Large intestine (tissue), 3 donors: Measurements from ENCODE around the gene USP50. TPM values are rescaled to one million over a fixed set of nuclear protein-coding genes. Genes with fewer than 3 reads are reported as not detected.

ENCODE experiments used
- DNase-seq, 2 donors: peaks; one replicate each; pipeline versions ENCODE4 v3.0.0 to v3.0.0-alpha.2; 2013
- H3K27ac ChIP-seq: one replicate; pipeline ENCODE4 v1.5.1; 2013; ENCODE audit warnings: low read length
- H3K27me3 ChIP-seq: 2 replicates; pipeline ENCODE4 v1.6.1; 2013; ENCODE audit warnings: low read length; ENCODE audit not compliant: control insufficient read depth, insufficient read depth
- H3K36me3 ChIP-seq: 2 replicates; pipeline ENCODE4 v1.6.1; 2013; ENCODE audit warnings: low read length; ENCODE audit not compliant: control insufficient read depth, insufficient read depth
- H3K4me1 ChIP-seq: one replicate; pipeline ENCODE4 v1.6.1; 2013; ENCODE audit warnings: low read length; ENCODE audit not compliant: control insufficient read depth, insufficient read depth
- H3K4me3 ChIP-seq: one replicate; pipeline ENCODE4 v1.5.1; 2013; ENCODE audit warnings: low read length
- H3K9me3 ChIP-seq: one replicate; pipeline ENCODE4 v1.6.1; 2013; ENCODE audit warnings: mild to moderate bottlenecking, low read depth, low read length, moderate library complexity; ENCODE audit not compliant: control insufficient read depth
- WGBS: methylation state at CpG from one replicate; pipeline ENCODE4 v1.1.5; 2013; ENCODE audit warnings: low lambda C conversion rate; ENCODE audit not compliant: insufficient coverage; 5-methylcytosine and 5-hydroxymethylcytosine counted together
- polyA plus RNA-seq: library from polyadenylated mRNA; unstranded; fragments of 120-200 nt; gene quantifications from one replicate; pipeline ENCODE4 v1.2.1, GENCODE V29; 2013

USP50 gene
- polyA plus RNA-seq, 1 donor, result 0.13 TPM

DNA sequence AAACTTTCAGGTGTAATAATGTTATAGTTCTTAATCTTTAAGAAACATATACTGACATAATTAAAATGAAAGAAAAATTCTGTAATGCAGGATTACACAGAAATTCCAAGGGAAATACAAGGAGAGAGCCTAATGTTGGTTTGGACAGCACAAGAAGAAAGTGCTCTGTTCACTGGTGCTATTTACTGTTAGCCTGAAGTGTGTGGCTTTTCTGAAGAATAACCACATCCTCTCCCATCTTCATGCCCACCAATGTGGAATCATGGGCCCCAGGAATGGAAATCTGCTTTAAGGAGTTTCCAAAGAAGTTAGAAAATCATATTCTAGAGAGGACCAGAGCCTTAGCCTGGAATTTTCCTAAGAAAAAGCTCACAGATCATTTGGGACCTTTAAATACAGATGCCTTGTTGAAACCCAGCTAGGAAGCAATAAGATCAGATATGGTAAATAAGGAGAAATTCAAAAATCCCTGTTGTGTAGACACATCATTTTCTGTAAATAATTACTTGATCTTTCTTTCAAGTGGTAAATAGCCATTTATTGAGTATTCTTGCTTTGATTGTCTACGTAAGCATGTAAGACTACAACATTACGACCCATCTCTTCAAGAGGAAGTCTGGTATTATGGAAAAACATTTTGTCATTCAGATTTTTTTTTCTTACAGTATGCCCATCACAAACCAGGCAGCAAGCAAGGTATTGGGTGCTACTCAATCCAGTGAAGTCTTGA is 10.3 kb upstream of the USP50 start:
- Histone ChIP-seq H3K27ac (no peak overlapping the region), H3K36me3 (peaks cover 14% of the 10 kb centered on the region), H3K27me3 (no peaks in the 10 kb centered on the region), H3K4me3 (no peak overlapping the region), H3K4me1 (no peaks in the 10 kb centered on the region), H3K9me3 (no peaks in the 10 kb centered on the region)
- DNase-seq, result no peak
- WGBS, result 100% methylated on average over 1 of the region's 2 CpGs

- no peaks in the 10 kb centered on the region for H3K9me3 ChIP-seq
- H3K4me3 ChIP-seq, result no peak overlapping the region
- H3K36me3 ChIP-seq, result no peaks in the 10 kb centered on the region
- H3K27me3 ChIP-seq, result no peaks in the 10 kb centered on the region
- 94% methylated on average over 2 of the region's 4 CpGs for WGBS
- no peak for DNase-seq
- H3K4me1 ChIP-seq, result no peaks in the 10 kb centered on the region
- H3K27ac ChIP-seq, result no peak overlapping the region
These were observed 5.8 kb upstream of the USP50 start for GRCh38 chr15:50552238-50552637.

- H3K36me3 ChIP-seq, result no peaks in the 10 kb centered on the region
- no peak overlapping the region for H3K27ac ChIP-seq
- H3K27me3 ChIP-seq, result no peaks in the 10 kb centered on the region
- H3K9me3 ChIP-seq, result no peaks in the 10 kb centered on the region
- no peak for DNase-seq
- WGBS, result 63% methylated on average over 4 of the region's 7 CpGs
- H3K4me3 ChIP-seq, result no peak overlapping the region
- no peaks in the 10 kb centered on the region for H3K4me1 ChIP-seq
These were observed 2.9 kb upstream of the USP50 start for GRCh38 chr15:50549326-50549725.

DNA sequence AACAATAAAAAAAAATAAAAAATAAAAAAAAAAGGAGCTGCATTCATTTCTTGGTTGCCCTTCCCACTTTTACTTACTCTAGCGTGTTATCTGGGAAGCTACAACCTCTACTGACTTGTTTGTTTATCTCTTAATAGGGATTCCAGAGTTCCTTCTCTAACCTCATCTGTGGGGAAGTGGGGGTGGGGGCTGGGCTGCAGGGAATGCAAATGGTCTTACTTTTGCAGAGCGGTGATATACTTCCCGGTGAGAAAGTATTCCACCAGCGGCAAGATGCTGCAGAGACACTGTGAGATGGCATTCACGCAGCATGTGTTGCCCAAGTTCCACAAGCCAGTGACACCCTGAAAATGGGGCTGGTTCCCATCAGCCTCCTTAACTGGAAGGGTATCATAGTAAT is 2.1 kb downstream of the USP50 start:
- no CpG with 5 or more reads among the region's 5 CpGs for WGBS
- Histone ChIP-seq H3K9me3 (no peaks in the 10 kb centered on the region), H3K4me1 (no peaks in the 10 kb centered on the region), H3K27ac (no peak overlapping the region), H3K4me3 (no peak overlapping the region), H3K36me3 (no peaks in the 10 kb centered on the region), H3K27me3 (no peaks in the 10 kb centered on the region)
- DNase-seq, result no peak

- Histone ChIP-seq H3K27me3 (no peaks in the 10 kb centered on the region), H3K9me3 (no peaks in the 10 kb centered on the region), H3K36me3 (no peaks in the 10 kb centered on the region), H3K4me1 (no peaks in the 10 kb centered on the region), H3K4me3 (no peak overlapping the region), H3K27ac (no peak overlapping the region)
- 100% methylated on average over 1 of the region's 3 CpGs for WGBS
- no peak for DNase-seq
These were observed 2.9 kb downstream of the USP50 start for GRCh38 chr15:50543556-50543955.

GRCh38 chr15:50542887-50543210 is 3.6 kb downstream of the USP50 start:
- no peak for DNase-seq
- no CpG with 5 or more reads among the region's 2 CpGs for WGBS
- Histone ChIP-seq H3K36me3 (no peaks in the 10 kb centered on the region), H3K4me3 (no peak overlapping the region), H3K4me1 (no peaks in the 10 kb centered on the region), H3K27ac (no peak overlapping the region), H3K9me3 (no peaks in the 10 kb centered on the region), H3K27me3 (no peaks in the 10 kb centered on the region)

DNA sequence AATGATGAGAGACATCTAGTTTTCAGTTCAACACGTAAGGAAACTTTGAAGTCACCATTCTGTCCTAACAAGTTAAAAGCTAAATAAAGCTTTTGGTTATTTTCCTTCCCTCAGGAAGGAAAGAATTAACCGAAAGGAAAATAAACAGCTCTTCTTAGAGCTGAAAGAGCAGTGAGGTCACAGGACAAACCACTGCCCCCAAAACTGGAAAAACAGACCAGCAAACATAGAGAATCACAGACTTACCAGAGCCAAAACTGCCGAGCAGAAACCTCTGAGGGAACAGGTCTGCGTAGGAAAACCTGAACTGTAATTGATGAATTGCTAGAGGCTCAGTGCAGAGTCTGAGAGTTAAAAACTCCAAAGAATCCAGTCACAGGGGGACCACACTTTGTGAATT is 14.7 kb downstream of the USP50 start:
- H3K4me3 ChIP-seq, result no peak overlapping the region
- no peaks in the 10 kb centered on the region for H3K36me3 ChIP-seq
- H3K27ac ChIP-seq, result no peak overlapping the region
- no peaks in the 10 kb centered on the region for H3K27me3 ChIP-seq
- no peak for DNase-seq
- no peaks in the 10 kb centered on the region for H3K9me3 ChIP-seq
- no peaks in the 10 kb centered on the region for H3K4me1 ChIP-seq
- WGBS, result 80% methylated on average over 1 of the region's 4 CpGs

GRCh38 chr15:50531163-50531562 is 15.3 kb downstream of the USP50 start:
- no peaks in the 10 kb centered on the region for H3K36me3 ChIP-seq
- H3K4me3 ChIP-seq, result no peak overlapping the region
- no peaks in the 10 kb centered on the region for H3K9me3 ChIP-seq
- no peak for DNase-seq
- H3K27ac ChIP-seq, result no peak overlapping the region
- no CpG with 5 or more reads among the region's 4 CpGs for WGBS
- no peaks in the 10 kb centered on the region for H3K27me3 ChIP-seq
- H3K4me1 ChIP-seq, result no peaks in the 10 kb centered on the region

- H3K27me3 ChIP-seq, result no peaks in the 10 kb centered on the region
- H3K4me1 ChIP-seq, result no peaks in the 10 kb centered on the region
- no peaks in the 10 kb centered on the region for H3K36me3 ChIP-seq
- no peaks in the 10 kb centered on the region for H3K9me3 ChIP-seq
- no peak overlapping the region for H3K4me3 ChIP-seq
- 67% methylated on average over 2 of the region's 5 CpGs for WGBS
- no peak overlapping the region for H3K27ac ChIP-seq
- DNase-seq, result no peak
These were observed 22.6 kb downstream of the USP50 start for GRCh38 chr15:50523851-50524251.

DNA sequence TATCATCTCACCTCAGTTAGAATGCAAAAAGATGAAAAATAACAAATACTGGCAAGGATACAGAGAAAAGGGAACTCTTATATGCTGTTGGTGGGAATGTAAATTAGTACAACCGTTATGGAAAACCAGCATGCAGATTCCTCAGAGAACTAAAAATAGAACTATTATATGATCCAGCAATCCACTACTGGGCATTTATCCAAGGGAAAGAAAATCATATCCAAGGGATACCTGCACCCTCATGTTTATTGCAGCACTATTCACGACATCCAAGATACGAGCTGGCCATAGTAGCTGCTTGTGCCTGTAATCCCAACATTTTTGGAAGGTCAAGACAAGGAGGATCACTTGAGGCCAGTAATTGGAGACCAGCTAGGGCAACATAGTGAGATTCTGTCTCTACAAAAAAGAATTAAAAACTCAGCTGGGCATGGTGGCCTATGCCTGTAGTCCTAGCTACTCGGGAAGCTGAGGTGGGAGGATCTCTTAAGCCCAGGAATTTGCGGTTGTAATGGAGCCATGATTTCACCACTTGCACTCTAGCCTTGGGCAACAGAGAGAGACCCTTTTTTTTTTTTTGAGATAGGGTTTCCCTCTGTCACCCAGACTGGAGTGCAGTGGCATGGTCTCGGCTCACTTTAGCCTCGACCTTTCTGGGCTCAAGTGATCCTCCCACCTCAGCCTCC is 26.6 kb downstream of the USP50 start:
- WGBS, result 60% methylated on average over 1 of the region's 7 CpGs
- DNase-seq, result no peak

DNA sequence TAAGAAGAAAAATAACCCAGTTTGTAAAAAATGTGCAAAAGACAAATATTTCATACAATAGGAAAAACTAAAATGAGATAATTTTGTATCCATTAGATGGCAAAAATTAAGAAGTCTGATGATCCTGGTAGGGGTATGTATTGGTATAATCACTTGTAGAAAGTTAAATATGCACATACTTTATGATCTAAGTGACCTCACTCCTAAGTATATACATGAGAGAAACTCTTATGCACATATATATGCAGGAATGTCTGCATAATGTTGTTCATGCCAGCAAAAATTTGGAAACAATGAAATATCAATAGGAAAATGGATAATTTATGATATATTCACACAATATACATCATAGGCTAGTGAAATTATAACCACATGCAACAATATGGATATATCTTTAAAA is 33.5 kb downstream of the USP50 start:
- H3K4me1 ChIP-seq, result no peaks in the 10 kb centered on the region
- no peaks in the 10 kb centered on the region for H3K36me3 ChIP-seq
- no peaks in the 10 kb centered on the region for H3K9me3 ChIP-seq
- no peak overlapping the region for H3K4me3 ChIP-seq
- no peak overlapping the region for H3K27ac ChIP-seq
- DNase-seq, result no peak
- no peaks in the 10 kb centered on the region for H3K27me3 ChIP-seq

More for the DNA sequence above, 26.6 kb downstream of the USP50 start:
- Histone ChIP-seq H3K27me3 (no peaks in the 10 kb centered on the region), H3K4me1 (no peaks in the 10 kb centered on the region), H3K4me3 (no peak overlapping the region), H3K36me3 (no peaks in the 10 kb centered on the region), H3K27ac (no peak overlapping the region), H3K9me3 (no peaks in the 10 kb centered on the region)
